Stimulated activated CD8-positive, alpha-beta memory T cell treated with anti-CD3 and anti-CD28 coated beads, Interleukin-7, amount 100 ng/mL, for 24 hours (primary cell): Measurements from ENCODE around the gene QKI.
"Not testable (repeated sequence)": the region's sequence is repeated elsewhere in the genome, so short reads cannot be mapped to it uniquely, and the experiment has no call there.

Source experiments
- DNase-seq: peaks from one replicate; pipeline ENCODE4 v3.0.0-alpha.2; 2020; ENCODE audit warnings: low read depth

QKI gene

DNA sequence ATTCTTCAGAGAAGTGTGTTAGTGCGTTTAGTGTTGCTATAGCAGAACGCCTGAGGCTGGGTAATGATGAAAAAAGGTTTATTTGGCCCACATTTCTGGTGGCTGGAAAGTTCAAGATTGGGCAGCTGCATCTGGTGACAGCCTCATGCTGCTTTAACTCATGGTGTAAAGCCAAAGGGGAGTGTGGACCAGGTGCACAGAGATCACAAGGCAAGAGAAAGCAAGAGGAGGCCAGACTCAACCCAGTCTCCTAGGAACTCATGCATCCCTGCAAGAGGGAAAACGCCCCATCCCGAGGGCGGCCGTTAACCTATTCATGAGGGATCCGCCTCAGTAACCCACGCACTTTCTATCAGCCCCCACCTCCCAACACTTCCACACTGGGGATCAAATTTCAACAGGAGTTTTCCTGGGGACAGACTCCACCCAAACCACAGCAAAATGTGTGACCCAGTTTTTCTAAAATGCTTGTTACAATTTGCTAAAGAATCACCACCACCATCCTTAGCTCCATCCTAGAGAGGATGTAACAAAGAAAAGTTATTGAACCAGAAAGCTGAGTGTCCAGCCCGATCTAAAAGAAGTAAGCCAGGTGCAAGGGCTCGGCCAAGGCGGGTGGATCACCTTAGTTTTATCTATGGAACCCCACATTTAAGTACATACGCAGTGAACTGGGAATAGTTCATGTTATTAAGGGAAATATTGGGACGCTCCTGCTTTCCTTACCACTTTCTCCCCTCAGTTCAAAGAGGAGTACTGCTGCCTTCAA is 164.8 kb downstream of the QKI start:
- DNase-seq = no peak

DNA sequence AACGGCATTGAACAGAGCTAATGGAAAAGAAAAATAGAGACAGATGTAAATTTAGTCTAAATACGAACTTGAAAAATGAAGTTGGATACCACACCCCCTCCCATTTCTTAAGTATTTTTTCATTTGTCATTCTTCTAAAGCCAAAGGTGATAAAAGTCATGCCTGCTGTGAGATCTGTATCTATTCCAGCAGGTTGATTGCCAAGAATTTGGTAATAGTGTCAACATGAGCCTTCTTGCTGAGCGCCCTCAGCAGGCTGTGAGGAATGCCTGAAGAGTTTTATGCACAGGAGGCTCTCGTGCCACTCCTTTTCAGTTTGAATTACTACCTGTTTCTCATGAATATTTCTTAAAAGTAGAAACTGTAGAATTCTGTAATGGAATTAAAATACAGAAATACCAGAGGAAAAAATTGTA is 165.4 kb downstream of the QKI start:
- DNase-seq = no peak

GRCh38 chr6:163580311-163581030 is 166.0 kb downstream of the QKI start:
- no peak for DNase-seq

DNA sequence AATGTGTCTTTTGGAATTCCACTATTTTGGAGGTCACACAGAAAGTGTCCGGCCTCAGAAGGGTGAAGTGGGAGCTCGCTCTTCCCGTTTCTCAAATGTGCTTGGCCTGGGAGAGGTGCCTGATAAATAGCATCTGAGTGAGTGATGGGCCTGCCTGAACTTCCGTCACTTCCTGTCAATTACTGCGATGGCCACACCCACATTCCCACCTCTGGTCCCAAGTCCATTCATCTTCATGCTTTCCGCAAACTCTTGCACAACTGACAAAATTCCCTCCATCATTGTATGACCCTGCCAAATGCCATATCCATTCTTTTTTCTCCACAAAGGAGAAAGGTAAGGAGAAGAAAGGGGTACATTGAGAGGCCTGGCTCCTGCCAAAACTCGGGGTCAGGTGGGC is 169.0 kb downstream of the QKI start:
- no peak for DNase-seq

DNA sequence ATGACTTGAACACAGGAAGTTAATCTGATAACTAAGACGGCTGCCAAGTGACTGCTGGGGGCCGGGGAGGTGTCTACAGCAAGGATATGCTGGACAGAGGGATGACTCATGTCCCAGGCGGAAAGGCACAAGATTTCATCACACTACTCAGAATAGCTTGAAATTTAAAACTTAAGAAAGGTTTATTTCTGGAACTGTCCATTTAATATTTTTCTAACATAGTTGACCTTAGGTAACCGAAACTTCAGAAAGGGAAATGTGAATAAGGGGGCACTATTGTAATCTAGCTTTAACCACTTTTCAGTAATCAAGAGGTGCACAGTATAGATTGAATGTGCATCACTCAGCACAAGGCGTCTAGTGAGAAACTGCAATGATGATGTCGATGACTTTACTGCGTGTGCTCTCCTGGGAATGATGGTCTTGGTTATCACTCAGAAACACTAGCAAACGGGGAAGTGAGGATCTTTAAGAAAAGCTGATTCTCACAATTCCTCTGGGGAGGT is 171.5 kb downstream of the QKI start:
- DNase-seq = no peak

DNA sequence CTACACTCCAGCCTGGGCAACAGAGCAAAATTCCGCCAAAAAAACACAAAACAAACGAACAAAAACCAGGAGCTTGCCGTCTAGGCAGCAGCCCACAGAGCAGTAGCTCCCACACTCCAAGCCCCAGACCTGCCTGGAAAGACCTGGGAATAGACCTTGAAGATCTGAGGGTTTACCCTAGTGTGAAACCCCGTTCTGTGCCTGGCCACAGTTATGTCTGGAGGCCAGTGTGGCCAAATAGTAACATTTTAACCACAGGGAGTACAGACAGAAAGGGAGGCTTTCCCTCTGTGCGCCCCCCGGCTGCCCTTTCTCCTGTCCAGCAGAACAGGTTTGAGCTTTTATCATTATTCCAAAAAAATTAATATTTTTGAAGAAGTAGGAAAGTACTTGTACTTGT is 172.4 kb downstream of the QKI start:
- no peak for DNase-seq

GRCh38 chr6:163588220-163588919 is 173.9 kb downstream of the QKI start:
- DNase-seq = no peak

GRCh38 chr6:163589387-163589786 is 174.9 kb downstream of the QKI start:
- DNase-seq = no peak

DNA sequence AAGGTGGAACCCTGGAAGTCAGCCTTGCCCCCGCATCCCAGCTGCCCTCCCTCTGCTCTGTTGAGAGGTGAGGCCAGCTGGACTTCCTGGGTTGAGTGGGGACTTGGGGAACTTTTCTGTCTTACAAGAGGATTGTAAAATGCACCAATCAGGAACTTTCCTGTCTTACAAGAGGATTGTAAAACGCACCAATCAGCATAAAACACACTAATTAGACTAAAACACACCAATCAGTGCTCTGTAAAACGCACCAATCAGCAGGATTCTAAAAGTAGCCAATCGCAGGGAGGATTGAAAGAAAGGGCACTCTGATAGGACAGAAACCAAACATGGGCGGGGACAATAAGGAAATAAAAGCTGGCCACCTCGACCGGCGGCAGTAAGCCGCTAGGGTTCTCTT is 175.6 kb downstream of the QKI start:
- not testable (repeated sequence) for DNase-seq

GRCh38 chr6:163592872-163593271 is 178.4 kb downstream of the QKI start:
- DNase-seq = no peak

DNA sequence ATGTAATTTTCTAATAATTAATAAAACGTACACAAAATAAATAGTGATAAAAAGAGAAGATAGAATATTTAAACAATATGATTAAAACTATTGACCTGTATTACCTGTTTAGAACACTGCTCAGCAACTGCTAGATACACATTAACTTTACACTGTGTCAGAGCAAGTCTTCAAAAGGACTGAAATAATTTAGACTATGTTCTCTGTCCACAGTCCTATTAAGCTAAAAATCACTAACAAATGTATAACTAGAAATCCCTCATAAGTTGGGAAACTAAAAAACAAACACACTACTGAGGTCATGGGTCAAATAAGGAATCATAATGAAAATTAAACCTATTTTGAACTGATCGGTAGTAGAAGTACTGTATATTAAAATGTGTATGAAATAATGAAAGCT is 181.7 kb downstream of the QKI start:
- no peak for DNase-seq

DNA sequence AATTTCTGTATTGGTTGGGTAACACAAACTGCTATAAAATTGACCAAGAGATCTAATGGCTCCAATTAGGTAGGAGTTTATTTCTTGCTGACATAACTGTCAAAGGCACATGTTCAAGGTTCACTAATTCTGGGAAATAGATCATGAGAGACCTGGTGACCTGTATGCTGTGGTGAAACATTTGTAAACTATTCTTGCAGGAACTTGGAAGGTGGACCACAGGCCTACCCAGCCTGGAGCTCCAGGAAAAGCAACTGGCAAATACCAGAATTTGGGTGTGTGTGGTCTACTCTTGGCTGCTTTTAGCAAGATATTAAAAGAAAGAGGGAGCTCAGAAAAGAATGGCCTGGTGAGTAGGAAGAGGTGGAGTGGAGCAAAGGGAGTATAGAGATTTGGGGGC is 184.6 kb downstream of the QKI start:
- no peak for DNase-seq

- DNase-seq = no peak
Measured at GRCh38 chr6:163599684-163600083, 185.2 kb downstream of the QKI start.

DNA sequence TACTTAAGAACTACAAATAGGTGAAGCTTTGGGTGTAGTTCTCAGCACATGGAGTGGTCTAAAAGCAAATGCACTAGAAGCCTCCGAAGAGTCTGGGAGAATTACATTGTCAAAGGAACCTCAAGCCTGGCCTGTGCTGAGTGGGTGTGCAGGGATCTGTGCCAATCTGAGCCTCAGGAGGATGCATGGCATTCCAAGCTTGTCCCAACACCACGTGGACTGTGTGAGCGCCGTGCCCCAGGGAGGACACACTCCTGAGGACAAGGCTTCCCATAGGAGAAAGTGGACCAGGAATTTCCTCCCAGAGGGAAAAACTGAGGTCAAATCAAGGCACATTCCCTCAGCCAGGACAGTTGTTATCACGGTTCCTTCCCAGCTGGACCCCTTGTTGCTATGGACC is 185.8 kb downstream of the QKI start:
- no peak for DNase-seq

GRCh38 chr6:163600781-163601180 is 186.3 kb downstream of the QKI start:
- no peak for DNase-seq

DNA sequence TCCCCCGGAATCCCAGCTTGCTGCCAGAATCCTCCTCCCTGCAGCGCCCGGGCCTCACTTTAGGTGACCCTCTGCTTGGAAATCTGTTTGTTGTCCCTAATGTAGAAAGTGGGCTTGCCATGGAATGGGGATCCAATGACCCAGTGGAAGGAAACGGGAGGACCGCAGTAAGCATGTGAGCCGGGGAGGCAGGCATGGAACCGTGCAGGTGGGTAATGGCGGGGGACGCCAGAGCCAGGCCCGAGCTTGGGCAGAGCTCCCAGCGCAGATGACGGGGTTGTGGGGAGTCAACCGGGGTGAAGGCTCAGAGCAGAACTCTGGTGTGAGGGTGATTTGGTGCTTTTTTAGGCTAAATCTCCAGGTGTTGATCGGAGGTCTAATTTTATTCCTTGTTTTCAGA is 188.3 kb downstream of the QKI start:
- no peak for DNase-seq

DNA sequence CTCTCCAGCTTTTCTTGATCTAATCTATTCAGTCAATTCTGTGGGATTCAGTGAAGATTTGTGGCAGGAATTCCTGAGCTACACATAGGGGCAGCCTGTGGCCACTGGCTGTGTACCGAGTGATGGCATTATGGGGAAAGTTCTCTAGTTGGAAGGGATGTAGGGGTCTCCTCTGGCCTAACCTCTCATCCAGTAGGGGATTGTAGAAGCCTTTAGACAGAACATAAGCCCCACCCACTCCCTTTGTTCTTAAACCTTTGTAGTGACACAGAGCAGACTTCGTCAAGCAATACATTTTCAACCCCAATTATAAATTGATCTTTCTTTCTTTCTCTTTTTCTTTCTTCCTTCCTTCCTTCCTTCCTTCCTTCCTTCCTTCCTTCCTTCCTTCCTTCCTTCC is 188.9 kb downstream of the QKI start:
- no peak for DNase-seq

- no peak for DNase-seq
Measured at GRCh38 chr6:163605385-163606097, 191.0 kb downstream of the QKI start.

DNA sequence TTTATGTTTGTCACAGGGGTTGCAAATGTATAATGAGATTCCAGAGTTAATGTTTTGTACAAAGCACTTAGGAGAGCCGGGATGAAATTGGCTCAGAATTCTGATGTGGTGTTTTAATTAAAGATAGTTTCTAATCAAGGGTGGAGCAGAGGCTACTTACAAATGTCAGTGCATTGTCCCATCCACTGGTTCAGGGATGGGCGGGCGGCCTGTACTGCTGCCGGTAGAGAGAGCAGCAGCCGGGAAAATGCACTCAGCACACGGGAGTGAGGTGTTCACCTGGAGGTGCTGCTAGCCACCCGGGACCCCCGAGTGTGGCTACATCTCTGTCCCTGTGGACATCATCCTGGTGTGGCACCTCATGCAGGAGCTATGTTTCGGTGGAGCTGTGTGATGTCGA is 193.3 kb downstream of the QKI start:
- DNase-seq = no peak

DNA sequence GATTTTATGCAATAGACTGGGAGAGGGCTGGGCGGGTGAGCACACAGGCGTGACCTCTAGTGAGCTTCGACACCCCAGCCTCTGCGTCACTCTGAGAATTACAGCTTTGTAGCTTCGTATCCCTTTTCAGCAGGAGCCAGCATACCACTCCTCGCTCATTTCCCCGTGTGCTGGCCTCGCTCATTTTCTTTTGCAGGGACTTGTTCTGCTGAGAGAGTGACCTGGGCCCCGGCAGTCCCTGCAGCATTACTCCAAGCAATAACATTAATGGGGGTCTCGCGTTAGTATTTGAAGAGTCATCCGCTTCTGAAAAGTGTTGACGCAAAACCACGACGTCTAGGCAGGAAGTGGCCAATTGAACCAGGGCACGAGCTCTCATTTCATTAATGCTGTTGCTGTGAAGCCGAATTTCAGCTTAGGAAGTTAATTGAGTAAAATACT is 193.7 kb downstream of the QKI start:
- no peak for DNase-seq

- DNase-seq = no peak
Measured at GRCh38 chr6:163612200-163612599, 197.7 kb downstream of the QKI start.

DNA sequence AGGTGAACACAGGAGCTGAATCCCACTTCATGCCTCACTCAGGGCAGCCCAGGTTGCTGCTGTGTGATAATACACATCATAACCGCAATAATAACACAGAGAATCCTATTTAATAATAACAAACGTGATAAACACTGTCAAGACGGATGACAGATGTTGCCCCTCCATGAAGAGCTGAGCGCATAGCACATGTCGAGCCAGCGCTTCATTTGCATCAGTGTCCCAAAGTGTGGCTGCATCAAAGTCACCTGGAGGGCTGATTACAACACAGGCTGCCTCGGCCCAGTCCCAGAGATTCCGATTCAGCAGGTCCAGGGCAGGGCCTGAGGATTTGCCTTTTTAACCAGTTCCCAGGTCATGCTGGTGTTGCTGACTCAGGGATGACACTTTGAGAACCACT is 198.5 kb downstream of the QKI start:
- DNase-seq = no peak
